Neural cell (in vitro differentiated cells): ENCODE results near the gene SPATA3. TPM values are rescaled to one million over a fixed set of nuclear protein-coding genes. Genes with fewer than 3 reads are reported as not detected.

ENCODE experiments used
- H2AFZ ChIP-seq: fragments of 200-600, 300-800 bp; sonication (generic), shearing (Covaris generic); 2 replicates; pipeline ENCODE4 v1.6.0; 2014; ENCODE audit warnings: low read depth, mild to moderate bottlenecking, antibody characterized with exemption, low read length, moderate library complexity
- H3F3A ChIP-seq: fragments of 200-600 bp; shearing (Covaris generic); 2 replicates; pipeline ENCODE4 v1.6.1; 2016; ENCODE audit warnings: mild to moderate bottlenecking, moderate library complexity, mixed read lengths, antibody characterized with exemption, low read length; ENCODE audit not compliant: insufficient read depth, poor library complexity, severe bottlenecking
- H3K27ac ChIP-seq: fragments of 200-600, 300-800 bp; sonication (generic), shearing (Covaris generic); 2 replicates; pipeline ENCODE4 v1.5.1; 2014; ENCODE audit warnings: mild to moderate bottlenecking, low read length, moderate library complexity
- H3K27me3 ChIP-seq: fragments of 300-800, 200-600 bp; sonication (generic), shearing (Covaris generic); 2 replicates; pipeline ENCODE4 v1.6.0; 2014; ENCODE audit warnings: mild to moderate bottlenecking, low read depth, low read length, moderate library complexity; ENCODE audit not compliant: insufficient read depth
- H3K36me3 ChIP-seq: fragments of 300-800, 200-600 bp; sonication (generic), shearing (Covaris generic); 2 replicates; pipeline ENCODE4 v1.5.1; 2014; ENCODE audit warnings: mild to moderate bottlenecking, antibody characterized with exemption, low read length, moderate library complexity; ENCODE audit not compliant: insufficient read depth
- H3K4me2 ChIP-seq: fragments of 300-800, 200-600 bp; sonication (generic), shearing (Covaris generic); 2 replicates; pipeline ENCODE4 v1.6.0; 2014; ENCODE audit warnings: mild to moderate bottlenecking, low read length
- H3K4me3 ChIP-seq: fragments of 300-800, 200-600 bp; sonication (generic), shearing (Covaris generic); 2 replicates; pipeline ENCODE4 v1.5.1; 2014; ENCODE audit warnings: mild to moderate bottlenecking, low read length, moderate library complexity
- H3K79me2 ChIP-seq: fragments of 200-600 bp; shearing (Covaris generic); replicated peaks from 2 replicates; pipeline ENCODE4 v1.6.0; 2014; ENCODE audit warnings: mild to moderate bottlenecking, low read length, moderate library complexity; ENCODE audit not compliant: insufficient read depth
- H3K9ac ChIP-seq: fragments of 300-800, 200-600 bp; sonication (generic), shearing (Covaris generic); 2 replicates; pipeline ENCODE4 v1.6.1; 2016; ENCODE audit warnings: mild to moderate bottlenecking, low read length, mixed read lengths
- H3K9me2 ChIP-seq: fragments of 200-600 bp; shearing (Covaris generic); 2 replicates; pipeline ENCODE4 v1.6.1; 2016; ENCODE audit warnings: mild to moderate bottlenecking, low read length, mixed read lengths; ENCODE audit not compliant: insufficient read depth
- H3K9me3 ChIP-seq: fragments of 200-600, 300-800 bp; sonication (generic), shearing (Covaris generic); 2 replicates; pipeline ENCODE4 v1.6.1; 2016; ENCODE audit warnings: mild to moderate bottlenecking, mixed run types, low read length, moderate library complexity, mixed read lengths
- H4K20me1 ChIP-seq: fragments of 200-600 bp; shearing (Covaris generic); 2 replicates; pipeline ENCODE4 v1.6.1; 2016; ENCODE audit warnings: mild to moderate bottlenecking, mixed run types; ENCODE audit not compliant: insufficient read depth
- EP300 ChIP-seq: fragments of 450-650 bp; conservative IDR thresholded peaks from 2 replicates; pipeline ENCODE4 v1.6.1; 2014; ENCODE audit warnings: antibody characterized with exemption, mild to moderate bottlenecking, moderate library complexity; ENCODE audit not compliant: poor library complexity, severe bottlenecking
- EZH2 ChIP-seq: fragments of 200-600, 300-800 bp; shearing (Covaris generic), sonication (generic); IDR thresholded peaks from 2 replicates; pipeline ENCODE4 v1.6.1; 2014; ENCODE audit warnings: antibody characterized with exemption, low read length, borderline replicate concordance, mild to moderate bottlenecking; ENCODE audit not compliant: insufficient read depth, poor library complexity, severe bottlenecking
- MXI1 ChIP-seq: fragments of 450-650 bp; conservative IDR thresholded peaks from 2 replicates; pipeline ENCODE4 v1.6.1; 2014; ENCODE audit warnings: antibody characterized with exemption, mild to moderate bottlenecking; ENCODE audit not compliant: poor library complexity, severe bottlenecking
- POLR2AphosphoS5 ChIP-seq: IDR thresholded peaks from 2 replicates; pipeline ENCODE4 v1.6.1; 2012
- RAD21 ChIP-seq: fragments of 450-650 bp; conservative IDR thresholded peaks from 2 replicates; pipeline ENCODE4 v1.6.1; 2014; ENCODE audit warnings: antibody characterized with exemption, mild to moderate bottlenecking, moderate library complexity
- SMC3 ChIP-seq: fragments of 450-650 bp; conservative IDR thresholded peaks from 2 replicates; pipeline ENCODE4 v1.6.1; 2014; ENCODE audit warnings: antibody characterized with exemption, mild to moderate bottlenecking, moderate library complexity; ENCODE audit not compliant: poor library complexity
- TAF1 ChIP-seq: IDR thresholded peaks from 2 replicates; pipeline ENCODE4 v1.6.1; 2012; ENCODE audit warnings: low read depth
- polyA plus RNA-seq: library from polyadenylated mRNA; depleted of rRNA; stranded (reverse); fragments of >200 nt; gene quantifications from 2 replicates; pipeline ENCODE4 v1.2.3, GENCODE V29; 2014
- TF ChIP-seq, protein P1 (sequence below): IDR thresholded peaks from 2 replicates; pipeline ENCODE4 v1.6.1; 2012; ENCODE audit warnings: borderline replicate concordance
- TF ChIP-seq, protein P2 (sequence below): fragments of 450-650 bp; IDR thresholded peaks from 2 replicates; pipeline ENCODE4 v1.5.1; 2014; ENCODE audit warnings: antibody characterized with exemption, mild to moderate bottlenecking, moderate library complexity; ENCODE audit not compliant: poor library complexity, severe bottlenecking

SPATA3 gene
- polyA plus RNA-seq, 1 donor from 2014 or later, result not detected

DNA sequence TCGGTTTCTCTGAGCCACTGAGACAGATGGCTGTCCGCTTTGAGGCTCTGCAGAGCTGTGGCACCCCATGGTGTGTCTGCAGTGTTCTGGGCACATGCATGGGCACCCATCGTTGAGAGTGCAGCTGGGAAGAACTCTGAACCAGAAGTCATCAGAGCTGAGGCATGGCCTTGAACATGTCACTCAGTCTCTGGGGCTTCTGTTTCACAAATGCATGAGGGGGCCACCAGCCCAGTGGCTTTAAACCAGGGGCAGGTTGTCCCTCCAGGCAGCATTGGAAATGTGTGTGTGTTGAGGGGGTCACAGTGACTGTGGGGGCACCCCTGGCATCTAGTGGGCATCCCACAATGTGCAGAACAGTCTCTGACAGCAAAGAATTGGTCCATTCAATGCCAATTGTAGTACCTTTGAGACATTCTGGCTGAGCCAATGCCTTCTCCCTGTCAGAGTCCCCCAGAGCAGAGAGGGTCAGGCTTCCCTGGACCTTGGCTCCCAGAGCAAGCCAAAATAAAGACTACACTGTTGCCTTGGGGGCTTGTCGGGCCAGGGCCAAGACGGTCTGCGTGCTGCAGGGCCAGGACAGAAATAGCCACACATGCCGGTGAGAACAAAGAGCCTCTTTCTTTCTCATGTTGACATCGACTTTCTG is 51.5 kb downstream of the SPATA3 start:
- no peak overlapping the region for H3K4me2 ChIP-seq
- no peak overlapping the region for H2AFZ ChIP-seq
- no peak overlapping the region for H3K27ac ChIP-seq
- TF ChIP-seq TAF1 (no peak), POLR2AphosphoS5 (no peak), EP300 (no peak)
- TF ChIP-seq, protein P1, sequence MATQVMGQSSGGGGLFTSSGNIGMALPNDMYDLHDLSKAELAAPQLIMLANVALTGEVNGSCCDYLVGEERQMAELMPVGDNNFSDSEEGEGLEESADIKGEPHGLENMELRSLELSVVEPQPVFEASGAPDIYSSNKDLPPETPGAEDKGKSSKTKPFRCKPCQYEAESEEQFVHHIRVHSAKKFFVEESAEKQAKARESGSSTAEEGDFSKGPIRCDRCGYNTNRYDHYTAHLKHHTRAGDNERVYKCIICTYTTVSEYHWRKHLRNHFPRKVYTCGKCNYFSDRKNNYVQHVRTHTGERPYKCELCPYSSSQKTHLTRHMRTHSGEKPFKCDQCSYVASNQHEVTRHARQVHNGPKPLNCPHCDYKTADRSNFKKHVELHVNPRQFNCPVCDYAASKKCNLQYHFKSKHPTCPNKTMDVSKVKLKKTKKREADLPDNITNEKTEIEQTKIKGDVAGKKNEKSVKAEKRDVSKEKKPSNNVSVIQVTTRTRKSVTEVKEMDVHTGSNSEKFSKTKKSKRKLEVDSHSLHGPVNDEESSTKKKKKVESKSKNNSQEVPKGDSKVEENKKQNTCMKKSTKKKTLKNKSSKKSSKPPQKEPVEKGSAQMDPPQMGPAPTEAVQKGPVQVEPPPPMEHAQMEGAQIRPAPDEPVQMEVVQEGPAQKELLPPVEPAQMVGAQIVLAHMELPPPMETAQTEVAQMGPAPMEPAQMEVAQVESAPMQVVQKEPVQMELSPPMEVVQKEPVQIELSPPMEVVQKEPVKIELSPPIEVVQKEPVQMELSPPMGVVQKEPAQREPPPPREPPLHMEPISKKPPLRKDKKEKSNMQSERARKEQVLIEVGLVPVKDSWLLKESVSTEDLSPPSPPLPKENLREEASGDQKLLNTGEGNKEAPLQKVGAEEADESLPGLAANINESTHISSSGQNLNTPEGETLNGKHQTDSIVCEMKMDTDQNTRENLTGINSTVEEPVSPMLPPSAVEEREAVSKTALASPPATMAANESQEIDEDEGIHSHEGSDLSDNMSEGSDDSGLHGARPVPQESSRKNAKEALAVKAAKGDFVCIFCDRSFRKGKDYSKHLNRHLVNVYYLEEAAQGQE, result no peak
- no peak overlapping the region for H3K9ac ChIP-seq
- no peaks in the 10 kb centered on the region for H3K27me3 ChIP-seq
- no peaks in the 10 kb centered on the region for H3K9me3 ChIP-seq
- no peaks in the 10 kb centered on the region for H3K36me3 ChIP-seq
- no peaks in the 10 kb centered on the region for H3K9me2 ChIP-seq
- H3K4me3 ChIP-seq, result no peak overlapping the region
- H3K79me2 ChIP-seq, result no peaks in the 10 kb centered on the region
- H4K20me1 ChIP-seq, result no peaks in the 10 kb centered on the region
- H3F3A ChIP-seq, result no peaks in the 10 kb centered on the region

DNA sequence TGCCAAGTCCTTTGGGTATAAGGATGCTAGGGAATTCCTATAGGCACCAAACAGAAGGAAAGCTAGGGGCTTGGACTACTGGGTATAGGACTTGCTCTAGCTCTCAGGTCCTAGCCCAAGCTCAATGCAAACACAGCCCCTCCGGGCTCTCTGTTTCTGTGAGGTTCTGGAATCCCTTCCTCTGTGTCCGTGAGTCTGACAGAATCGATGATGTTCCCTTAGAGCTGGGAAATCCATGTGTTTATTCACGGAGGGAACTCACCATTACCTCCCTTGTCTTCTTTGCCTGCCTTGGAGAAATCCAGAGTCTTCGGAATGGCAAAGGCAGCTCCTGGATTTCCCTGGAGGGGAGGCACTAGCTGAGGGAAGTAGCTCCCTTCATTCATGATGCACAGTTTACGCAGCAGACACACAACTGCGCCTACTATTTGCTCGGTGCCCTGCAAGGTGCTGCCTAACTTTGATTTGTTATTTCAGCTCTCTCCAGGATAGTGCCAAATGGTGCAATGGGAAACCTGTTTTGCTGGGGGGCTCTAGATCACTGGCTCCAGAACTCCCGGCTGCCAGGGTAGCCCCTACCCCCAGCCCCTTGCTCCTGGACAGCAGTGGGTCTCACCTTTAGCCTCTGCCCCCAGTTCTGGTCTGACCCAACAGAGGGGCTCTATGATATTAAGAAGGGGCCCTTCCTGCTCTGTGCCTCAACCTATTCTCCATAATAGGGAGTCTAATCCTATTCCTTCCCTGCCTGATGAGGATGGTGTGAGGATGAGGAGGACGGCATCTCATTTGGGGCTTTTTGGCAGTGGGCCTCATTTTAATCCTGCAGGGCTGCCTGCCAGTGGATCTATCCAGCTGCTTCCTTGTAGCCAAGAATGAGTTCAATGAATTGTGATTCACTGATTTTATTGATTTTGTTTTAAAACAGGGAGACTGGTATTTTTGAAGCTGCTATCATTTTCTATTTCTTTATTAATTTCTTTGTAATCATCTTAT is 52.3 kb downstream of the SPATA3 start:
- no peaks in the 10 kb centered on the region for H3K79me2 ChIP-seq
- no peak overlapping the region for H3K9ac ChIP-seq
- H3K4me2 ChIP-seq, result no peak overlapping the region
- H3K36me3 ChIP-seq, result no peaks in the 10 kb centered on the region
- H3F3A ChIP-seq, result no peaks in the 10 kb centered on the region
- H2AFZ ChIP-seq, result no peak overlapping the region
- no peak overlapping the region for H3K4me3 ChIP-seq
- no peak overlapping the region for H3K27ac ChIP-seq
- no peaks in the 10 kb centered on the region for H3K27me3 ChIP-seq
- no peaks in the 10 kb centered on the region for H4K20me1 ChIP-seq
- TF ChIP-seq MXI1 (no peak), SMC3 (no peak), EZH2 (no peak), EP300 (no peak), POLR2AphosphoS5 (no peak), TAF1 (no peak), RAD21 (no peak)
- TF ChIP-seq, protein P2, sequence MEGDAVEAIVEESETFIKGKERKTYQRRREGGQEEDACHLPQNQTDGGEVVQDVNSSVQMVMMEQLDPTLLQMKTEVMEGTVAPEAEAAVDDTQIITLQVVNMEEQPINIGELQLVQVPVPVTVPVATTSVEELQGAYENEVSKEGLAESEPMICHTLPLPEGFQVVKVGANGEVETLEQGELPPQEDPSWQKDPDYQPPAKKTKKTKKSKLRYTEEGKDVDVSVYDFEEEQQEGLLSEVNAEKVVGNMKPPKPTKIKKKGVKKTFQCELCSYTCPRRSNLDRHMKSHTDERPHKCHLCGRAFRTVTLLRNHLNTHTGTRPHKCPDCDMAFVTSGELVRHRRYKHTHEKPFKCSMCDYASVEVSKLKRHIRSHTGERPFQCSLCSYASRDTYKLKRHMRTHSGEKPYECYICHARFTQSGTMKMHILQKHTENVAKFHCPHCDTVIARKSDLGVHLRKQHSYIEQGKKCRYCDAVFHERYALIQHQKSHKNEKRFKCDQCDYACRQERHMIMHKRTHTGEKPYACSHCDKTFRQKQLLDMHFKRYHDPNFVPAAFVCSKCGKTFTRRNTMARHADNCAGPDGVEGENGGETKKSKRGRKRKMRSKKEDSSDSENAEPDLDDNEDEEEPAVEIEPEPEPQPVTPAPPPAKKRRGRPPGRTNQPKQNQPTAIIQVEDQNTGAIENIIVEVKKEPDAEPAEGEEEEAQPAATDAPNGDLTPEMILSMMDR, result no peak
- TF ChIP-seq, protein P1, result no peak
- H3K9me2 ChIP-seq, result no peaks in the 10 kb centered on the region
- H3K9me3 ChIP-seq, result no peaks in the 10 kb centered on the region
